ENCODE data around the gene ACVR1. TPM values are rescaled to one million over a fixed set of nuclear protein-coding genes. Genes with fewer than 3 reads are reported as not detected.
A peak's percentile ranks its signal among the peaks of the same experiment; 100 is the strongest.

ACVR1 gene
- total and polyA plus RNA-seq, 9 of the 15 experiments (the other 6 are each of a cell fraction or from before 2014, with no cell fraction given) = 3.8 to 14.3 (median 6.9) TPM

GRCh38 chr2:157786663-157787363 lies 89.3 kb downstream of the ACVR1 start (continued):
- peak in 1 of 2 experiments; percentile 89; a peak in 2 of 4 replicates for TF ChIP-seq ZNF318 (IDR thresholded peaks at IDR 0.05; ENCODE audit: borderline replicate concordance in 1 of 2, low read depth in 1 of 2)
- peak; percentile 69 to 81; a peak in 3 of 4 replicates for TF ChIP-seq FOXA3 (CRISPR knock-in tag; conservative IDR thresholded peaks at IDR 0.05 in 1 of 2, IDR thresholded peaks at IDR 0.05 in 1 of 2)
- peak; percentile 96 for TF ChIP-seq CTBP1 (IDR thresholded peaks at IDR 0.05; ENCODE audit: borderline replicate concordance)
- TF ChIP-seq TBP (optimal IDR thresholded peaks at IDR 0.05; ENCODE audit: low read depth, low read length) = peak; percentile 34
- no peak for TF ChIP-seq RHOXF2B (CRISPR knock-in tag; conservative IDR thresholded peaks at IDR 0.05)
- TF ChIP-seq ZSCAN29 (IDR thresholded peaks at IDR 0.05) = no peak
- peak; percentile 79 for TF ChIP-seq IRF9 (tag; IDR thresholded peaks at IDR 0.05)
- TF ChIP-seq ZMIZ1 (IDR thresholded peaks at IDR 0.05; ENCODE audit: low read depth in 2 of 2, low read length in 2 of 2) = peak in 1 of 2 experiments; percentile 89; a peak in 2 of 4 replicates
- TF ChIP-seq FOXK2 (conservative IDR thresholded peaks at IDR 0.05 in 1 of 2, IDR thresholded peaks at IDR 0.05 in 1 of 2; ENCODE audit: low read depth in 2 of 2) = peak; percentile 85 to 88
- no peak for TF ChIP-seq KLF1 (tag; IDR thresholded peaks at IDR 0.05)
- peak; percentile 64; the same call in 1 of the 2 replicates for TF ChIP-seq SP1 (CRISPR knock-in tag; IDR thresholded peaks at IDR 0.05)

Data from K562 (cell line).